NCI-H748 treated with DMSO at 0.1 percent for 48 hours (cell line): ENCODE measurements around the gene ATAD2B.

Experiments
- DNase-seq: peaks from one replicate; lab custom pipeline; 2025; lab: John Stamatoyannopoulos, UW

ATAD2B gene

GRCh38 chr2:23700627-23701026 lies 226.3 kb downstream of the ATAD2B start:
- DNase-seq = no peak

- no peak for DNase-seq
Observed at GRCh38 chr2:23699580-23699925, 227.4 kb downstream of the ATAD2B start.

- no peak for DNase-seq
Observed at GRCh38 chr2:23698721-23699579, 228.0 kb downstream of the ATAD2B start.
